Epithelial cell of prostate (primary cell): ENCODE data around the gene SRP9.
"Not testable (repeated sequence)": the region's sequence is repeated elsewhere in the genome, so short reads cannot be mapped to it uniquely, and the experiment has no call there.

Source experiments
- DNase-seq: peaks from one replicate; pipeline ENCODE4 v3.0.0-alpha.2; 2011; ENCODE audit warnings: low read depth, low spot score
- H3K27ac ChIP-seq: fragments of 450-650 bp; 2 replicates; pipeline ENCODE4 v1.5.1; 2017; ENCODE audit warnings: mild to moderate bottlenecking

SRP9 gene

GRCh38 chr1:225812488-225813213, 35.0 kb downstream of the SRP9 start:
- H3K27ac ChIP-seq, result no peak overlapping the region
- DNase-seq, result no peak

- peak; percentile 8 for DNase-seq
- H3K27ac ChIP-seq, result no peak overlapping the region
These were observed 35.8 kb downstream of the SRP9 start for GRCh38 chr1:225813214-225813964.

GRCh38 chr1:225814381-225814780, 36.8 kb downstream of the SRP9 start:
- DNase-seq, result no peak
- no peak overlapping the region for H3K27ac ChIP-seq

- not testable (repeated sequence) for H3K27ac ChIP-seq, DNase-seq
These were observed 37.5 kb downstream of the SRP9 start for GRCh38 chr1:225815090-225815489.

- no peak overlapping the region for H3K27ac ChIP-seq
- no peak for DNase-seq
These were observed 38.0 kb downstream of the SRP9 start for GRCh38 chr1:225815526-225816178.

GRCh38 chr1:225816643-225817538, 39.3 kb downstream of the SRP9 start:
- peak overlapping the region; percentile 40 for H3K27ac ChIP-seq
- no peak for DNase-seq

GRCh38 chr1:225817611-225818061, 40.0 kb downstream of the SRP9 start:
- H3K27ac ChIP-seq, result peak overlapping the region; percentile 40
- peak; percentile 57 for DNase-seq

- no peak for DNase-seq
- H3K27ac ChIP-seq, result no peak overlapping the region
These were observed 40.6 kb downstream of the SRP9 start for GRCh38 chr1:225818229-225818628.

- DNase-seq, result no peak
- H3K27ac ChIP-seq, result no peak overlapping the region
These were observed 41.9 kb downstream of the SRP9 start for GRCh38 chr1:225819346-225820192.

GRCh38 chr1:225820522-225821120, 43.0 kb downstream of the SRP9 start:
- no peak overlapping the region for H3K27ac ChIP-seq
- no peak for DNase-seq

- no peak for DNase-seq
- H3K27ac ChIP-seq, result no peak overlapping the region
These were observed 45.2 kb downstream of the SRP9 start for GRCh38 chr1:225822655-225823403.

- H3K27ac ChIP-seq, result no peak overlapping the region
- DNase-seq, result no peak
These were observed 46.2 kb downstream of the SRP9 start for GRCh38 chr1:225823811-225824261.

- DNase-seq, result no peak
- no peak overlapping the region for H3K27ac ChIP-seq
These were observed 46.9 kb downstream of the SRP9 start for GRCh38 chr1:225824533-225824941.

- H3K27ac ChIP-seq, result no peak overlapping the region
These were observed 47.5 kb downstream of the SRP9 start for GRCh38 chr1:225825078-225825477.

GRCh38 chr1:225825607-225826007, 48.0 kb downstream of the SRP9 start:
- no peak overlapping the region for H3K27ac ChIP-seq
- no peak for DNase-seq

More at GRCh38 chr1:225825078-225825477, 47.5 kb downstream of the SRP9 start:
- no peak for DNase-seq

GRCh38 chr1:225827076-225827475, 49.5 kb downstream of the SRP9 start:
- no peak overlapping the region for H3K27ac ChIP-seq
- no peak for DNase-seq

GRCh38 chr1:225828706-225829345, 51.2 kb downstream of the SRP9 start:
- DNase-seq, result no peak
- no peak overlapping the region for H3K27ac ChIP-seq
